Measurements from ENCODE around the gene SLC29A3. TPM values are rescaled to one million over a fixed set of nuclear protein-coding genes. Genes with fewer than 3 reads are reported as not detected.
A peak's percentile ranks its signal among the peaks of the same experiment; 100 is the strongest.

SLC29A3 gene
- total and polyA plus RNA-seq, 2 of the 8 experiments (the other 6 are each of a cell fraction or from before 2014, with no cell fraction given): 14.0 to 24.6 TPM

DNA sequence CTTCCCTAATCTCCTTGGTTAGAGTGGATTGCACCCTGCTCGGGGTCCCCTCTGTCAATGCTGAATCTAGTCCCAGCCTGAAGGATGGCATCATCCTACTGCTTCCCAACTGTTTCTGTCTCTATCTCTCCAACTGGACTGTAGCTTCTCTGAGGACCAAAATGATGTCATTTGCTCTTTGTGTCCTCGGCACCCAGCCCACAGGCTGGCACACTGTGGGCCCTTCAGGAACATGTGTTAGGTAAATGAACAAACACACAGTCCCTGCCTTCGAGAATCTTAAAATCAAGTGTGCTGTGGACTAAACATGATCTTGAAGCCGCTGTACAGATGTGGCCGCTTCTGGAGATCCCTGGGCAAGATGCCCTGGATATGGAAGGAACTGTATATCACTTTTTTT, 72.6 kb downstream of the SLC29A3 start:
- peaks cover 0 to 19% (median 10%) of the 10 kb centered on the region in 4 experiments; a peak in 5 of 7 replicates for H3K27me3 ChIP-seq (replicated peaks in 1 of 4; ENCODE audit: control insufficient read depth in 3 of 4, extremely low read depth in 1 of 4, insufficient read depth in 3 of 4, low read length in 3 of 4)
- H3K18ac ChIP-seq (ENCODE audit: extremely low read depth, low read length): no peak overlapping the region
- H2BK15ac ChIP-seq (ENCODE audit: low read length): 0 out of 2 replicates have a peak overlapping the region, but pooled peaks have one; percentile 46
- H3K27ac ChIP-seq (ENCODE audit: low read depth, low read length): no peak overlapping the region
- H3K79me2 ChIP-seq (ENCODE audit: control insufficient read depth in 1 of 2, insufficient read depth in 2 of 2, low read length in 2 of 2): no peaks in the 10 kb centered on the region
- no peak overlapping the region for H3K4me3 ChIP-seq (ENCODE audit: extremely low read depth in 1 of 4, insufficient read depth in 2 of 4, low read depth in 3 of 4, low read length in 4 of 4)
- H2BK120ac ChIP-seq (replicated peaks; ENCODE audit: low read depth, low read length): no peak overlapping the region
- no peak overlapping the region for H3K4me2 ChIP-seq (ENCODE audit: insufficient read depth in 1 of 2, low read depth in 2 of 2, low read length in 2 of 2)
- H3K9ac ChIP-seq (replicated peaks in 1 of 4; ENCODE audit: extremely low read depth in 1 of 4, low read depth in 3 of 4, low read length in 3 of 4): no peak overlapping the region
- WGBS, 2 experiments (ENCODE audit: extremely low coverage in 1 of 2, insufficient coverage in 1 of 2, insufficient read length in 1 of 2, insufficient replicate concordance in 2 of 2, low coverage in 1 of 2, low lambda C conversion rate in 2 of 2, missing lambda C conversion rate in 1 of 2): 92% methylated on average over 5 of the region's 5 CpGs; no CpG with 5 or more reads in 1 of the 2 experiments
- no peak overlapping the region for H2BK5ac ChIP-seq (ENCODE audit: low read depth, low read length)
- H2BK20ac ChIP-seq (ENCODE audit: low read length): no peak overlapping the region
- POLR2A ChIA-PET (ENCODE audit: partially characterized antibody): no interaction called here
- no peak overlapping the region for H3K4ac ChIP-seq (replicated peaks; ENCODE audit: insufficient read length, low read depth, low read length)
- no peak overlapping the region for H4K8ac ChIP-seq (ENCODE audit: extremely low read depth, insufficient read depth, low read length)
- H3K36me3 ChIP-seq (ENCODE audit: control insufficient read depth in 2 of 4, insufficient read depth in 4 of 4, low read length in 3 of 4): no peaks in the 10 kb centered on the region
- no peak for FAIRE-seq
- H4K20me1 ChIP-seq (replicated peaks in 1 of 2; ENCODE audit: control insufficient read depth in 1 of 2, insufficient read depth in 2 of 2, low read length in 2 of 2): no peaks in the 10 kb centered on the region
- H3K23me2 ChIP-seq (ENCODE audit: low read depth, low read length): no peaks in the 10 kb centered on the region; the same call in 1 of the 2 replicates
- peak overlapping the region; percentile 60; the same call in 1 of the 2 replicates for H2BK12ac ChIP-seq (ENCODE audit: low read depth, low read length)
- no peak for DNase-seq (ENCODE audit: low read depth in 1 of 2, low spot score in 2 of 2)
- no peak overlapping the region for H3K14ac ChIP-seq (ENCODE audit: insufficient read length)
- H3K79me1 ChIP-seq (ENCODE audit: low read depth, low read length): no peaks in the 10 kb centered on the region
- peaks cover 0 to 3% (median 0%) of the 10 kb centered on the region in 4 experiments; a peak in 2 of 7 replicates for H3K4me1 ChIP-seq (replicated peaks in 1 of 4; ENCODE audit: control insufficient read depth in 3 of 4, insufficient read depth in 4 of 4, low read length in 3 of 4)
- H3K23ac ChIP-seq (ENCODE audit: insufficient read length): no peak overlapping the region
- H2AFZ ChIP-seq (ENCODE audit: low read length): no peak overlapping the region
- H2AK5ac ChIP-seq (ENCODE audit: low read depth, low read length): no peak overlapping the region
- H4K5ac ChIP-seq (ENCODE audit: insufficient read length, low read depth, low read length): no peak overlapping the region
- CTCF ChIA-PET (ENCODE audit: partially characterized antibody): interaction anchor here (0.8 to 3.9 kb wide), 10 partner anchors 8 to 317 kb away, joined by 3 to 21 read pairs (median 6); no protein-coding TSS in a partner anchor
- no peaks in the 10 kb centered on the region for H3K9me3 ChIP-seq (ENCODE audit: insufficient read depth in 2 of 2, low read depth in 1 of 2, low read length in 1 of 2)
- no peak overlapping the region for H3K56ac ChIP-seq (replicated peaks; ENCODE audit: insufficient read length, low read depth, low read length)
- H4K91ac ChIP-seq (replicated peaks; ENCODE audit: insufficient read length, low read length): no peak overlapping the region
- TF ChIP-seq KDM5A (IDR thresholded peaks at IDR 0.05; ENCODE audit: low read length) (no peak), EP300 (IDR thresholded peaks at IDR 0.05; ENCODE audit: borderline replicate concordance in 1 of 2, low read depth in 2 of 2, low read length in 2 of 2) (no peak), ASH2L (IDR thresholded peaks at IDR 0.05; ENCODE audit: low read length) (no peak), BACH1 (IDR thresholded peaks at IDR 0.05; ENCODE audit: low read length) (no peak), BCL11A (IDR thresholded peaks at IDR 0.05; ENCODE audit: low read depth in 2 of 2, low read length in 2 of 2) (no peak), CHD2 (IDR thresholded peaks at IDR 0.05; ENCODE audit: low read length) (no peak), HDAC6 (IDR thresholded peaks at IDR 0.05; ENCODE audit: low read depth, low read length) (no peak), JUND (IDR thresholded peaks at IDR 0.05; ENCODE audit: low read length) (no peak), ATF3 (IDR thresholded peaks at IDR 0.05; ENCODE audit: insufficient read depth, low read depth, low read length) (no peak), KDM4A (IDR thresholded peaks at IDR 0.05; ENCODE audit: low read depth, low read length, severe bottlenecking) (no peak), SRF (IDR thresholded peaks at IDR 0.05; ENCODE audit: low read depth, low read length) (no peak), POU5F1 (IDR thresholded peaks at IDR 0.05; ENCODE audit: low read depth, low read length) (no peak), POLR2A (IDR thresholded peaks at IDR 0.05; ENCODE audit: control extremely low read depth in 1 of 2, low read depth in 2 of 2, low read length in 2 of 2) (no peak), KDM1A (IDR thresholded peaks at IDR 0.05; ENCODE audit: borderline replicate concordance, low read length) (no peak)
- TF ChIP-seq, protein P1, sequence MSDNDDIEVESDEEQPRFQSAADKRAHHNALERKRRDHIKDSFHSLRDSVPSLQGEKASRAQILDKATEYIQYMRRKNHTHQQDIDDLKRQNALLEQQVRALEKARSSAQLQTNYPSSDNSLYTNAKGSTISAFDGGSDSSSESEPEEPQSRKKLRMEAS (IDR thresholded peaks at IDR 0.05): no peak

Measured in H1 (cell line).